ENCODE measurements around the gene USH2A. TPM values are rescaled to one million over a fixed set of nuclear protein-coding genes. Genes with fewer than 3 reads are reported as not detected.

Gene USH2A
- total RNA-seq, 1 donor = under 0.01 TPM

- peak; percentile 5 for DNase-seq (ENCODE audit: low read depth)
- TF ChIP-seq CTCF (IDR thresholded peaks at IDR 0.05; ENCODE audit: insufficient read depth, low read depth, low read length) = no peak
- no peak overlapping the region for H3K4me3 ChIP-seq (ENCODE audit: low read depth, low read length)
These were observed 678.8 kb downstream of the USH2A start for GRCh38 chr1:215744419-215744818.

- TF ChIP-seq CTCF (IDR thresholded peaks at IDR 0.05; ENCODE audit: insufficient read depth, low read depth, low read length) = no peak
- no peak for DNase-seq (ENCODE audit: low read depth)
These were observed 684.2 kb downstream of the USH2A start for GRCh38 chr1:215739025-215739424.

GRCh38 chr1:215731699-215732098, 691.5 kb downstream of the USH2A start:
- H3K4me3 ChIP-seq (ENCODE audit: low read depth, low read length) = no peak overlapping the region
- no peak for TF ChIP-seq CTCF (IDR thresholded peaks at IDR 0.05; ENCODE audit: insufficient read depth, low read depth, low read length)
- no peak for DNase-seq (ENCODE audit: low read depth)

More at GRCh38 chr1:215739025-215739424, 684.2 kb downstream of the USH2A start:
- no peak overlapping the region for H3K4me3 ChIP-seq (ENCODE audit: low read depth, low read length)

GRCh38 chr1:215730600-215730999, 692.6 kb downstream of the USH2A start:
- H3K4me3 ChIP-seq (ENCODE audit: low read depth, low read length) = no peak overlapping the region
- no peak for DNase-seq (ENCODE audit: low read depth)

GRCh38 chr1:215728169-215728568, 695.1 kb downstream of the USH2A start:
- no peak for TF ChIP-seq CTCF (IDR thresholded peaks at IDR 0.05; ENCODE audit: insufficient read depth, low read depth, low read length)
- DNase-seq (ENCODE audit: low read depth) = peak; percentile 5
- no peak overlapping the region for H3K4me3 ChIP-seq (ENCODE audit: low read depth, low read length)

More at GRCh38 chr1:215730600-215730999, 692.6 kb downstream of the USH2A start:
- TF ChIP-seq CTCF (IDR thresholded peaks at IDR 0.05; ENCODE audit: insufficient read depth, low read depth, low read length) = no peak

GRCh38 chr1:215720126-215720525, 703.1 kb downstream of the USH2A start:
- no peak for DNase-seq (ENCODE audit: low read depth)
- no peak for TF ChIP-seq CTCF (IDR thresholded peaks at IDR 0.05; ENCODE audit: insufficient read depth, low read depth, low read length)
- H3K4me3 ChIP-seq (ENCODE audit: low read depth, low read length) = no peak overlapping the region

- no peak overlapping the region for H3K4me3 ChIP-seq (ENCODE audit: low read depth, low read length)
- TF ChIP-seq CTCF (IDR thresholded peaks at IDR 0.05; ENCODE audit: insufficient read depth, low read depth, low read length) = no peak
- no peak for DNase-seq (ENCODE audit: low read depth)
These were observed 703.7 kb downstream of the USH2A start for GRCh38 chr1:215719552-215719951.
